B cell (primary cell): ENCODE measurements around the gene COL1A1.

Experiments used
- EZH2 ChIP-seq: IDR thresholded peaks from 2 replicates; pipeline ENCODE4 v1.6.1; 2012; ENCODE audit warnings: borderline replicate concordance, low read depth, mild to moderate bottlenecking, moderate library complexity, low read length; ENCODE audit not compliant: insufficient read depth, poor library complexity, severe bottlenecking
- TF ChIP-seq, protein P1 (sequence below): fragments of 200-600 bp; IDR thresholded peaks from one replicate; pipeline ENCODE4 v1.8.0; 2022; ENCODE audit warnings: antibody characterized with exemption, mild to moderate bottlenecking

DNA sequence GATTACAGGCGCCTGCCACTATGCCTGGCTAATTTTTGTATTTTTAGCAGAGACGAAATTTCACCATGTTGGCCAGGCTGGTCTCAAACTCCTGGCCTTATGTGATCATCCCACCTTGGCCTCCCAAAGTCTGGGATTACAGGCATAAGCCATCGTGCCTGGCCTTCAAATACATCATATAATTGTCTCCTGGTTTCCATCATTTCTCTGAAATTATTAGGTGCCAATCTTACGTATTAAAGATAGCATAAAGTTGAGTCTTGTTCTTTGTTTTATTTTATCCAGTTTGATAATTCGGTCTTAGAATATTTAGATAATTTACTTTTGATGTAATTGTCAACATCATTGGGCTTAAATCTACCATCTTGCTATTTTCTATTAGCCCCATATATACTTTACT lies 40.0 kb upstream of the COL1A1 start:
- TF ChIP-seq, protein P1, sequence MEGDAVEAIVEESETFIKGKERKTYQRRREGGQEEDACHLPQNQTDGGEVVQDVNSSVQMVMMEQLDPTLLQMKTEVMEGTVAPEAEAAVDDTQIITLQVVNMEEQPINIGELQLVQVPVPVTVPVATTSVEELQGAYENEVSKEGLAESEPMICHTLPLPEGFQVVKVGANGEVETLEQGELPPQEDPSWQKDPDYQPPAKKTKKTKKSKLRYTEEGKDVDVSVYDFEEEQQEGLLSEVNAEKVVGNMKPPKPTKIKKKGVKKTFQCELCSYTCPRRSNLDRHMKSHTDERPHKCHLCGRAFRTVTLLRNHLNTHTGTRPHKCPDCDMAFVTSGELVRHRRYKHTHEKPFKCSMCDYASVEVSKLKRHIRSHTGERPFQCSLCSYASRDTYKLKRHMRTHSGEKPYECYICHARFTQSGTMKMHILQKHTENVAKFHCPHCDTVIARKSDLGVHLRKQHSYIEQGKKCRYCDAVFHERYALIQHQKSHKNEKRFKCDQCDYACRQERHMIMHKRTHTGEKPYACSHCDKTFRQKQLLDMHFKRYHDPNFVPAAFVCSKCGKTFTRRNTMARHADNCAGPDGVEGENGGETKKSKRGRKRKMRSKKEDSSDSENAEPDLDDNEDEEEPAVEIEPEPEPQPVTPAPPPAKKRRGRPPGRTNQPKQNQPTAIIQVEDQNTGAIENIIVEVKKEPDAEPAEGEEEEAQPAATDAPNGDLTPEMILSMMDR, result no peak
- TF ChIP-seq EZH2, result no peak
